ENCODE data around the gene ERMARD.

ERMARD gene

GRCh38 chr6:169738204-169738975 lies 13.0 kb upstream of the ERMARD start:
- TF ChIP-seq CTCF (IDR thresholded peaks at IDR 0.05) = no peak
- Histone ChIP-seq H3K27ac (no peak overlapping the region), H3K4me3 (no peak overlapping the region)
- no peak for DNase-seq (ENCODE audit: low spot score)

GRCh38 chr6:169738976-169739529 lies 12.4 kb upstream of the ERMARD start:
- no peak for TF ChIP-seq CTCF (IDR thresholded peaks at IDR 0.05)
- no peak for DNase-seq (ENCODE audit: low spot score)
- Histone ChIP-seq H3K4me3 (no peak overlapping the region), H3K27ac (no peak overlapping the region)

- no peak for TF ChIP-seq CTCF (IDR thresholded peaks at IDR 0.05)
- no peak for DNase-seq (ENCODE audit: low spot score)
- H3K4me3 ChIP-seq = no peak overlapping the region
- no peak overlapping the region for H3K27ac ChIP-seq
Observed at GRCh38 chr6:169741344-169741743, 10.1 kb upstream of the ERMARD start.

GRCh38 chr6:169745405-169745804 lies 6.0 kb upstream of the ERMARD start:
- DNase-seq (ENCODE audit: low spot score) = no peak
- Histone ChIP-seq H3K27ac (no peak overlapping the region), H3K4me3 (no peak overlapping the region)
- TF ChIP-seq CTCF (IDR thresholded peaks at IDR 0.05) = no peak

GRCh38 chr6:169746556-169746955 lies 4.9 kb upstream of the ERMARD start:
- no peak for DNase-seq (ENCODE audit: low spot score)
- Histone ChIP-seq H3K27ac (no peak overlapping the region), H3K4me3 (no peak overlapping the region)
- no peak for TF ChIP-seq CTCF (IDR thresholded peaks at IDR 0.05)

- peak overlapping the region; percentile 82 for H3K4me3 ChIP-seq
- peak overlapping the region; percentile 89 to 95 for H3K27ac ChIP-seq
- no peak for DNase-seq (ENCODE audit: low spot score)
- TF ChIP-seq CTCF (IDR thresholded peaks at IDR 0.05) = no peak
Observed at GRCh38 chr6:169752074-169752623, 727 bp downstream of the ERMARD start.

- TF ChIP-seq CTCF (IDR thresholded peaks at IDR 0.05) = no peak
- no peak overlapping the region for H3K27ac ChIP-seq
- H3K4me3 ChIP-seq = no peak overlapping the region
- no peak for DNase-seq (ENCODE audit: low spot score)
Observed at GRCh38 chr6:169755162-169755561, 3.7 kb downstream of the ERMARD start.
